GM23338 (cell line): ENCODE results near the gene KLHL40. TPM values are rescaled to one million over a fixed set of nuclear protein-coding genes. Genes with fewer than 3 reads are reported as not detected.

Experiments
- ATAC-seq: fragments of 200-7000 bp; cut with Tn5 transposase; 3 replicates; pipeline ENCODE4 v1.9.1; 2020
- DNase-seq: peaks from one replicate; pipeline ENCODE4 v3.0.0-alpha.2; 2015; ENCODE audit warnings: low spot score
- H2AFZ ChIP-seq: fragments of 200-600 bp; sonication (generic); 2 replicates; pipeline ENCODE4 v1.8.0; 2016; ENCODE audit warnings: antibody characterized with exemption, mild to moderate bottlenecking, moderate library complexity
- H3F3A ChIP-seq: fragments of 200-600 bp; sonication (generic); replicated peaks from 2 replicates; pipeline ENCODE4 v1.8.0; 2017; ENCODE audit warnings: antibody characterized with exemption, mixed run types, low read depth
- H3K27ac ChIP-seq: fragments of 200-600 bp; sonication (generic); 2 replicates; pipeline ENCODE4 v1.6.1; 2016; ENCODE audit warnings: low read depth
- H3K27me3 ChIP-seq: fragments of 200-600 bp; sonication (generic); 2 replicates; pipeline ENCODE4 v1.8.0; 2016; ENCODE audit warnings: mild to moderate bottlenecking, mixed run types, moderate library complexity; ENCODE audit not compliant: insufficient read depth
- H3K36me3 ChIP-seq: fragments of 200-600 bp; sonication (generic); 2 replicates; pipeline ENCODE4 v1.8.0; 2016; ENCODE audit warnings: mild to moderate bottlenecking; ENCODE audit not compliant: insufficient read depth
- H3K4me1 ChIP-seq: fragments of 200-600 bp; sonication (generic); 2 replicates; pipeline ENCODE4 v1.8.0; 2016; ENCODE audit warnings: mild to moderate bottlenecking, moderate library complexity; ENCODE audit not compliant: insufficient read depth
- H3K4me2 ChIP-seq: fragments of 200-600 bp; sonication (generic); 2 replicates; pipeline ENCODE4 v1.7.1; 2017; ENCODE audit warnings: mixed run types
- H3K4me3 ChIP-seq: fragments of 200-600 bp; sonication (generic); 2 replicates; pipeline ENCODE4 v1.6.1; 2016; ENCODE audit warnings: mixed run types
- H3K79me2 ChIP-seq: fragments of 200-600 bp; sonication (generic); replicated peaks from 2 replicates; pipeline ENCODE4 v1.8.0; 2017; ENCODE audit warnings: mild to moderate bottlenecking; ENCODE audit not compliant: insufficient read depth
- H3K9me2 ChIP-seq: fragments of 200-600 bp; sonication (generic); 2 replicates; pipeline ENCODE4 v1.8.0; 2017; ENCODE audit not compliant: insufficient read depth
- H4K20me1 ChIP-seq: fragments of 200-600 bp; sonication (generic); replicated peaks from 2 replicates; pipeline ENCODE4 v1.8.0; 2017; ENCODE audit warnings: mild to moderate bottlenecking; ENCODE audit not compliant: insufficient read depth
- H3K27ac Mint-ChIP-seq: 2 replicates; pipeline ENCODE4 v1.8.0; 2020; ENCODE audit warnings: inconsistent platforms, mild to moderate bottlenecking, moderate library complexity, mixed read lengths
- H3K27me3 Mint-ChIP-seq: 3 replicates; pipeline ENCODE4 v1.8.0; 2022; ENCODE audit warnings: low read depth, mild to moderate bottlenecking, moderate library complexity, mixed read lengths, inconsistent platforms; ENCODE audit not compliant: insufficient read depth, poor library complexity
- H3K36me3 Mint-ChIP-seq: 3 replicates; pipeline ENCODE4 v1.8.0; 2021; ENCODE audit warnings: low read depth, mild to moderate bottlenecking, inconsistent platforms, moderate library complexity, mixed read lengths
- H3K4me1 Mint-ChIP-seq: 3 replicates; pipeline ENCODE4 v1.8.0; 2020; ENCODE audit warnings: mild to moderate bottlenecking, inconsistent platforms, mixed read lengths
- H3K4me3 Mint-ChIP-seq: 3 replicates; pipeline ENCODE4 v1.8.0; 2021; ENCODE audit warnings: moderate library complexity, mild to moderate bottlenecking, inconsistent platforms, mixed read lengths
- H3K9me3 Mint-ChIP-seq: 3 replicates; pipeline ENCODE4 v1.8.0; 2020; ENCODE audit warnings: moderate library complexity, mild to moderate bottlenecking, inconsistent platforms, mixed read lengths
- CREB1 ChIP-seq: fragments of 250-450 bp; sonication (Bioruptor Pico); IDR thresholded peaks from 2 replicates; pipeline ENCODE4 v1.5.0; 2020; ENCODE audit warnings: low read depth, mild to moderate bottlenecking, moderate library complexity
- ETS1 ChIP-seq: IDR thresholded peaks from 2 replicates; pipeline ENCODE4 v1.6.1; 2016; ENCODE audit warnings: antibody characterized with exemption
- EZH2 ChIP-seq: fragments of 200-600 bp; sonication (generic); IDR thresholded peaks from one replicate; pipeline ENCODE4 v1.8.0; 2017; ENCODE audit warnings: antibody characterized with exemption, mild to moderate bottlenecking, low read depth; ENCODE audit not compliant: unreplicated experiment
- POLR2AphosphoS5 ChIP-seq: IDR thresholded peaks from 2 replicates; pipeline ENCODE4 v1.6.1; 2016; ENCODE audit warnings: antibody characterized with exemption, low read depth
- STAT1 ChIP-seq: IDR thresholded peaks from one replicate; pipeline ENCODE4 v1.6.1; 2016; ENCODE audit warnings: antibody characterized with exemption; ENCODE audit not compliant: unreplicated experiment
- polyA plus RNA-seq: library from polyadenylated mRNA; unstranded; fragments of >200 nt; fragmentation: Nextera tagmentation; extraction: Ambion mirVana; gene quantifications from 2 replicates; pipeline ENCODE4 v1.2.1, GENCODE V29; 2016
- total RNA-seq: library from RNA; depleted of rRNA; stranded (reverse); fragments of >200 nt; shearing (Covaris generic); gene quantifications from 2 replicates; pipeline ENCODE4 v1.2.3, GENCODE V29; 2014
- TF ChIP-seq, protein P1 (sequence below), 2 experiments: fragments of 200-600 bp in 1 of 2; sonication (generic) in 1 of 2; conservative IDR thresholded peaks; 2 replicates each; pipeline versions ENCODE4 v1.5.1 to v1.6.1; 2016 to 2017; ENCODE audit warnings: antibody characterized with exemption in 2 of 2, low read depth in 2 of 2, mild to moderate bottlenecking in 2 of 2, moderate library complexity in 1 of 2
- TF ChIP-seq, protein P2 (sequence below): IDR thresholded peaks from one replicate; pipeline ENCODE4 v1.6.1; 2018; ENCODE audit warnings: antibody characterized with exemption; ENCODE audit not compliant: unreplicated experiment
- TF ChIP-seq, protein P3 (sequence below): fragments of 250-450 bp; sonication (Bioruptor Pico); IDR thresholded peaks from 2 replicates; pipeline ENCODE4 v1.5.0; 2020; ENCODE audit warnings: mild to moderate bottlenecking, moderate library complexity

The KLHL40 gene
- total and polyA plus RNA-seq, 2 experiments from 2014 or later, result not detected

- Histone ChIP-seq H4K20me1 (no peaks in the 10 kb centered on the region), H2AFZ (no peak overlapping the region), H3K36me3 (no peaks in the 10 kb centered on the region), H3F3A (no peaks in the 10 kb centered on the region), H3K4me1 (peaks cover 15% of the 10 kb centered on the region), H3K4me3 (no peak overlapping the region), H3K27ac (no peak overlapping the region), H3K27me3 (no peaks in the 10 kb centered on the region), H3K4me2 (no peak overlapping the region), H3K9me2 (peaks cover 4% of the 10 kb centered on the region; the same call in 1 of the 2 replicates), H3K79me2 (no peaks in the 10 kb centered on the region)
- TF ChIP-seq, protein P1, sequence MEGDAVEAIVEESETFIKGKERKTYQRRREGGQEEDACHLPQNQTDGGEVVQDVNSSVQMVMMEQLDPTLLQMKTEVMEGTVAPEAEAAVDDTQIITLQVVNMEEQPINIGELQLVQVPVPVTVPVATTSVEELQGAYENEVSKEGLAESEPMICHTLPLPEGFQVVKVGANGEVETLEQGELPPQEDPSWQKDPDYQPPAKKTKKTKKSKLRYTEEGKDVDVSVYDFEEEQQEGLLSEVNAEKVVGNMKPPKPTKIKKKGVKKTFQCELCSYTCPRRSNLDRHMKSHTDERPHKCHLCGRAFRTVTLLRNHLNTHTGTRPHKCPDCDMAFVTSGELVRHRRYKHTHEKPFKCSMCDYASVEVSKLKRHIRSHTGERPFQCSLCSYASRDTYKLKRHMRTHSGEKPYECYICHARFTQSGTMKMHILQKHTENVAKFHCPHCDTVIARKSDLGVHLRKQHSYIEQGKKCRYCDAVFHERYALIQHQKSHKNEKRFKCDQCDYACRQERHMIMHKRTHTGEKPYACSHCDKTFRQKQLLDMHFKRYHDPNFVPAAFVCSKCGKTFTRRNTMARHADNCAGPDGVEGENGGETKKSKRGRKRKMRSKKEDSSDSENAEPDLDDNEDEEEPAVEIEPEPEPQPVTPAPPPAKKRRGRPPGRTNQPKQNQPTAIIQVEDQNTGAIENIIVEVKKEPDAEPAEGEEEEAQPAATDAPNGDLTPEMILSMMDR (conservative IDR thresholded peaks at IDR 0.05; ENCODE audit: low read depth in 2 of 2), result no peak
- peaks cover 6% of the 10 kb centered on the region; the same call in 1 of the 3 replicates for H3K9me3 Mint-ChIP-seq
- H3K27me3 Mint-ChIP-seq, result peaks cover 17% of the 10 kb centered on the region
- DNase-seq (no peak), ATAC-seq (no peak)
- no peak overlapping the region; the same call in 1 of the 2 replicates for H3K27ac Mint-ChIP-seq
- no peaks in the 10 kb centered on the region for H3K36me3 Mint-ChIP-seq
- H3K4me1 Mint-ChIP-seq, result peaks cover 32% of the 10 kb centered on the region
- no peak overlapping the region for H3K4me3 Mint-ChIP-seq
Observed at GRCh38 chr3:42734263-42734860, 49.0 kb downstream of the KLHL40 start.

DNA sequence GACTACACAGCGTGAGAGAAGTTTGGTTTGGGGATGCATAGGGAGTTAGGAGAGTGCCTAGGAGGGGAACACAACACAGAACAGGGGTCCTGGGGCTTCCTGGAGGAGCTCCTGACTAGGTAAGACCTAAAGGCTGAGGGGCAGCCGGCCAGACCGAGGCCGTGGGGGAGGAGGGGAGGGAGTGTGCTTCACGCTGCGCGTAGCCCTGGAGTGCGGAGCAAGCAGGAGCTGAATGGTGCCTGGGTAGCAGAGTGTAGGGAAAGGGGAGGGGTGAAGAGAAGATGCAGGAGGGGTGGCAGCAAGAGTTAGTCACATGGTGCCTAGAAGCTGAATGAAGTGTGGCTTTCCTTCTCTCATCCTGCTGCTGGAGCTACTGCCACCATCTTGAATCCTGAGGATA lies 49.7 kb downstream of the KLHL40 start:
- no peaks in the 10 kb centered on the region for H3K36me3 ChIP-seq
- peaks cover 6% of the 10 kb centered on the region; the same call in 1 of the 3 replicates for H3K9me3 Mint-ChIP-seq
- TF ChIP-seq ETS1, result no peak
- no peak for TF ChIP-seq CREB1 (CRISPR knock-in tag)
- TF ChIP-seq, protein P2, sequence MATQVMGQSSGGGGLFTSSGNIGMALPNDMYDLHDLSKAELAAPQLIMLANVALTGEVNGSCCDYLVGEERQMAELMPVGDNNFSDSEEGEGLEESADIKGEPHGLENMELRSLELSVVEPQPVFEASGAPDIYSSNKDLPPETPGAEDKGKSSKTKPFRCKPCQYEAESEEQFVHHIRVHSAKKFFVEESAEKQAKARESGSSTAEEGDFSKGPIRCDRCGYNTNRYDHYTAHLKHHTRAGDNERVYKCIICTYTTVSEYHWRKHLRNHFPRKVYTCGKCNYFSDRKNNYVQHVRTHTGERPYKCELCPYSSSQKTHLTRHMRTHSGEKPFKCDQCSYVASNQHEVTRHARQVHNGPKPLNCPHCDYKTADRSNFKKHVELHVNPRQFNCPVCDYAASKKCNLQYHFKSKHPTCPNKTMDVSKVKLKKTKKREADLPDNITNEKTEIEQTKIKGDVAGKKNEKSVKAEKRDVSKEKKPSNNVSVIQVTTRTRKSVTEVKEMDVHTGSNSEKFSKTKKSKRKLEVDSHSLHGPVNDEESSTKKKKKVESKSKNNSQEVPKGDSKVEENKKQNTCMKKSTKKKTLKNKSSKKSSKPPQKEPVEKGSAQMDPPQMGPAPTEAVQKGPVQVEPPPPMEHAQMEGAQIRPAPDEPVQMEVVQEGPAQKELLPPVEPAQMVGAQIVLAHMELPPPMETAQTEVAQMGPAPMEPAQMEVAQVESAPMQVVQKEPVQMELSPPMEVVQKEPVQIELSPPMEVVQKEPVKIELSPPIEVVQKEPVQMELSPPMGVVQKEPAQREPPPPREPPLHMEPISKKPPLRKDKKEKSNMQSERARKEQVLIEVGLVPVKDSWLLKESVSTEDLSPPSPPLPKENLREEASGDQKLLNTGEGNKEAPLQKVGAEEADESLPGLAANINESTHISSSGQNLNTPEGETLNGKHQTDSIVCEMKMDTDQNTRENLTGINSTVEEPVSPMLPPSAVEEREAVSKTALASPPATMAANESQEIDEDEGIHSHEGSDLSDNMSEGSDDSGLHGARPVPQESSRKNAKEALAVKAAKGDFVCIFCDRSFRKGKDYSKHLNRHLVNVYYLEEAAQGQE, result no peak
- no peak for TF ChIP-seq EZH2
- TF ChIP-seq STAT1, result no peak
- TF ChIP-seq, protein P3, sequence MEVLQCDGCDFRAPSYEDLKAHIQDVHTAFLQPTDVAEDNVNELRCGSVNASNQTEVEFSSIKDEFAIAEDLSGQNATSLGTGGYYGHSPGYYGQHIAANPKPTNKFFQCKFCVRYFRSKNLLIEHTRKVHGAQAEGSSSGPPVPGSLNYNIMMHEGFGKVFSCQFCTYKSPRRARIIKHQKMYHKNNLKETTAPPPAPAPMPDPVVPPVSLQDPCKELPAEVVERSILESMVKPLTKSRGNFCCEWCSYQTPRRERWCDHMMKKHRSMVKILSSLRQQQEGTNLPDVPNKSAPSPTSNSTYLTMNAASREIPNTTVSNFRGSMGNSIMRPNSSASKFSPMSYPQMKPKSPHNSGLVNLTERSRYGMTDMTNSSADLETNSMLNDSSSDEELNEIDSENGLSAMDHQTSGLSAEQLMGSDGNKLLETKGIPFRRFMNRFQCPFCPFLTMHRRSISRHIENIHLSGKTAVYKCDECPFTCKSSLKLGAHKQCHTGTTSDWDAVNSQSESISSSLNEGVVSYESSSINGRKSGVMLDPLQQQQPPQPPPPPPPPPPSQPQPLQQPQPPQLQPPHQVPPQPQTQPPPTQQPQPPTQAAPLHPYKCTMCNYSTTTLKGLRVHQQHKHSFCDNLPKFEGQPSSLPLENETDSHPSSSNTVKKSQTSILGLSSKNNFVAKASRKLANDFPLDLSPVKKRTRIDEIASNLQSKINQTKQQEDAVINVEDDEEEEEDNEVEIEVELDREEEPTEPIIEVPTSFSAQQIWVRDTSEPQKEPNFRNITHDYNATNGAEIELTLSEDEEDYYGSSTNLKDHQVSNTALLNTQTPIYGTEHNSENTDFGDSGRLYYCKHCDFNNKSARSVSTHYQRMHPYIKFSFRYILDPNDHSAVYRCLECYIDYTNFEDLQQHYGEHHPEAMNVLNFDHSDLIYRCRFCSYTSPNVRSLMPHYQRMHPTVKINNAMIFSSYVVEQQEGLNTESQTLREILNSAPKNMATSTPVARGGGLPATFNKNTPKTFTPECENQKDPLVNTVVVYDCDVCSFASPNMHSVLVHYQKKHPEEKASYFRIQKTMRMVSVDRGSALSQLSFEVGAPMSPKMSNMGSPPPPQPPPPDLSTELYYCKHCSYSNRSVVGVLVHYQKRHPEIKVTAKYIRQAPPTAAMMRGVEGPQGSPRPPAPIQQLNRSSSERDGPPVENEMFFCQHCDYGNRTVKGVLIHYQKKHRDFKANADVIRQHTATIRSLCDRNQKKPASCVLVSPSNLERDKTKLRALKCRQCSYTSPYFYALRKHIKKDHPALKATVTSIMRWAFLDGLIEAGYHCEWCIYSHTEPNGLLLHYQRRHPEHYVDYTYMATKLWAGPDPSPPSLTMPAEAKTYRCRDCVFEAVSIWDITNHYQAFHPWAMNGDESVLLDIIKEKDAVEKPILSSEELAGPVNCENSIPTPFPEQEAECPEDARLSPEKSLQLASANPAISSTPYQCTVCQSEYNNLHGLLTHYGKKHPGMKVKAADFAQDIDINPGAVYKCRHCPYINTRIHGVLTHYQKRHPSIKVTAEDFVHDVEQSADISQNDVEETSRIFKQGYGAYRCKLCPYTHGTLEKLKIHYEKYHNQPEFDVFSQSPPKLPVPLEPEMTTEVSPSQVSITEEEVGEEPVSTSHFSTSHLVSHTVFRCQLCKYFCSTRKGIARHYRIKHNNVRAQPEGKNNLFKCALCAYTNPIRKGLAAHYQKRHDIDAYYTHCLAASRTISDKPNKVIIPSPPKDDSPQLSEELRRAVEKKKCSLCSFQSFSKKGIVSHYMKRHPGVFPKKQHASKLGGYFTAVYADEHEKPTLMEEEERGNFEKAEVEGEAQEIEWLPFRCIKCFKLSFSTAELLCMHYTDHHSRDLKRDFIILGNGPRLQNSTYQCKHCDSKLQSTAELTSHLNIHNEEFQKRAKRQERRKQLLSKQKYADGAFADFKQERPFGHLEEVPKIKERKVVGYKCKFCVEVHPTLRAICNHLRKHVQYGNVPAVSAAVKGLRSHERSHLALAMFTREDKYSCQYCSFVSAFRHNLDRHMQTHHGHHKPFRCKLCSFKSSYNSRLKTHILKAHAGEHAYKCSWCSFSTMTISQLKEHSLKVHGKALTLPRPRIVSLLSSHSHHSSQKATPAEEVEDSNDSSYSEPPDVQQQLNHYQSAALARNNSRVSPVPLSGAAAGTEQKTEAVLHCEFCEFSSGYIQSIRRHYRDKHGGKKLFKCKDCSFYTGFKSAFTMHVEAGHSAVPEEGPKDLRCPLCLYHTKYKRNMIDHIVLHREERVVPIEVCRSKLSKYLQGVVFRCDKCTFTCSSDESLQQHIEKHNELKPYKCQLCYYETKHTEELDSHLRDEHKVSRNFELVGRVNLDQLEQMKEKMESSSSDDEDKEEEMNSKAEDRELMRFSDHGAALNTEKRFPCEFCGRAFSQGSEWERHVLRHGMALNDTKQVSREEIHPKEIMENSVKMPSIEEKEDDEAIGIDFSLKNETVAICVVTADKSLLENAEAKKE (CRISPR knock-in tag), result no peak
- TF ChIP-seq POLR2AphosphoS5, result no peak

More for the DNA sequence above, 49.7 kb downstream of the KLHL40 start:
- Histone ChIP-seq H3K4me3 (no peak overlapping the region), H3K27me3 (no peaks in the 10 kb centered on the region), H3K4me2 (no peak overlapping the region), H3F3A (no peaks in the 10 kb centered on the region), H4K20me1 (no peaks in the 10 kb centered on the region), H2AFZ (no peak overlapping the region), H3K27ac (no peak overlapping the region), H3K9me2 (peaks cover 5% of the 10 kb centered on the region; the same call in 1 of the 2 replicates), H3K79me2 (no peaks in the 10 kb centered on the region), H3K4me1 (peaks cover 15% of the 10 kb centered on the region)
- Mint-ChIP-seq H3K36me3 (no peaks in the 10 kb centered on the region), H3K27me3 (peaks cover 15% of the 10 kb centered on the region), H3K27ac (no peak overlapping the region), H3K4me3 (no peak overlapping the region; the same call in 2 of the 3 replicates), H3K4me1 (peaks cover 34% of the 10 kb centered on the region)
- ATAC-seq, result no peak
- no peak for DNase-seq
